GM19239 (cell line): ENCODE data around the gene CDH24.

Experiments used
- DNase-seq: peaks from one replicate; pipeline ENCODE4 v3.0.0; 2011; ENCODE audit warnings: low spot score; ENCODE audit not compliant: insufficient read length
- FAIRE-seq: peaks from 2 replicates; lab custom pipeline; 2011; peaks lifted over from hg19 to GRCh38; lab: Jason Lieb, UNC

Gene CDH24

DNA sequence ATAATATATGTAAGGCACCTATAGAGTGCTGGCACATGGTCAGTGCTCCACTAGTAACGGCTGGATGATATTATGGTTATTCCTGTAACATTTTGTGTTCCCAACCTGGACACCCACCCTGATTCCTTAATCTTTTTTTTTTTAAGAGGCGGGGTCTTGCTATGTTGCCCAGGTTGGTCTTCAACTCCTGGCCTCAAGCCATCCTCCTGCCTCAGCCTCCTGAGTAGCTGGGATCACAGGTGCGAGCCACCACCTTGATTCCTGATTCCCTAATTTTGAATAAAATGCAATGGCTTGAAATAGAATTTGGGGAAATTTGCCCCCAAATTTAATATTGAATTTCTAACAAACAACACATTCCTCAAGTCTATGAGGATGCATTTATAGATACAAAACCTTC lies 54.7 kb downstream of the CDH24 start:
- DNase-seq (no peak), FAIRE-seq (no peak)

DNA sequence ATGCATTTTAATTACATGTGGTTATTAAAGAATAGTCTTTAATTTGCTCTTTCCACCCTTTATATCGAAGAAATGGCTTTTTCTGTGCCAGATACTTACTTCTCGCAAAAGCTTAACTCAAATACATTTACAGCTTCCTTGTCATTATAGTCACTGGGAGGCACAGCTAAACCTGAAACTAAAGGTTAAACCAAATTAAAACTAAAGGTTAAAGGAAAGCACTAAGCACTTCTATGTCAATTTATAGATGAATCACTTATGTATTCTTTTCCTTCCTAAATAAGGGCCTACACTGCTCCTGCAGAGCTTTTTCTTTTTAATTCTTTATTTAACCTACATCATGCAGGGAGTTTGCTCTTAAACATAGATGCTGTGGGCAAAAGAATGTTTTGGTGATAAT lies 56.5 kb downstream of the CDH24 start:
- FAIRE-seq (no peak), DNase-seq (no peak)

DNA sequence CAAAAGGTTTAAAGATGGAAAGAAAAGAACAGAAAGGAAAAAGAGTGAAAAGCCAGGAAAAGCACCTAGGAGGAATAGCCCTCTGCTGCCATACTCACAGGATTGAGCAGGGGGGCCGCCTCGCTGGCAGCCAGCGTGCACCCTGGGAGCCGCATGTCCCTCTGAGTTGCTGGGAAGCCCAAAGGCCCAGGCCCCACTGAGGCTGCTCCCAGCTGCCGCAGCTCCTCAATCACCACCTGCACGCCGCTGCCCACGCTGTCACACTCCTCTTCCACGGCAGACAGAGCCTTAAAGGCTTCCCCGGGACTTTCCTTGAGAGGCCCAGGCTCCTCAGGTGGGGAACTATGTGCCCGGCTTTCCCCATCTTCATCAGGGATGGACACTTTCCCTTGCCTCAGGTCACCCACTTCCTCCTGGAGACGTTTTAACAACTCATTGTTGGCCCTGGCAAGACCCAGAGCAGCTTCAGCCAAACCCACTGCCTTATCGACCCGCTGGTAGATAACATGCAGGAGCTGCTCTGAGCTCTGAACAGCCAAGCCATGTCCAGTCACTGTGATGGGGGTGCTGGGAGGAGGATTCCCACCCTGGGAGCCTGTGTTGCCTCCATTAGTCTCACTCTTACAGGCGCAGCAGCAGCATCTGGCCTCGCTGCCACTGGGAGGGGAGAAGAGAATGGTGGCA lies 58.8 kb downstream of the CDH24 start:
- DNase-seq (no peak), FAIRE-seq (no peak)

DNA sequence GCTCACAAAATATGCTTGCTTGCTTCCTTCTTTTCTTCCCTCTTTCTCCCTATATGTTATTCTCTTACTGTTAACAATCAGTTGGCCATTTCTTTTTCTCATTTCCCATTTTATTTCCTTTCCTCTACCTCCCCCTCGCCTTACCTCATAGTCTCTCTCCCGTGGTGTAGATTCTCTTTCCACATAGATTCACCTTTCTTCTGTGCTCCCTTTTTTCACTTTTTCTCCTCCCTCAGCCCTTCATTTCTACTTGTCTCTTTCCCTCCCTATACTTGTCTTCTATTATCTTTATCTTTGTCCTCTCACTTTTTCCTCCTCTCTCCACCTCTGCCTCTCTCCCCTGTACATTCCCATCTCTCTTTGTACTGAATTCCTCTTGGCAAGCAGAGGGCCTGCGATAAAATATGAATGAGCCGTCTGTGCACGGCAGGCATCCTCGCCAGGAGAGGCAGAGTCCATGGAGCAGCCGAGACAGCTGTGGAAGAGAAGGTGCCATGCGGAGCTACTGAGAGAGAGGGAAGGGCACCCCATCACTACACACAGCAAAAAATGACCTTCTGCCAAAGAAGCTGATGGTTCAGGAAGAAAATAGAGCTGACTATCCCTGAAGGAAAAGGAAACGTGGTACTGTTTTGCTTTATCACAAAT lies 59.5 kb downstream of the CDH24 start:
- DNase-seq (no peak), FAIRE-seq (no peak)
